Body of pancreas (tissue), 4 donors: ENCODE measurements around the gene ARL6IP6. TPM values are rescaled to one million over a fixed set of nuclear protein-coding genes. Genes with fewer than 3 reads are reported as not detected.
"Not testable (repeated sequence)": the region's sequence is repeated elsewhere in the genome, so short reads cannot be mapped to it uniquely, and the experiment has no call there.

Source experiments
- ATAC-seq: fragments of 150-250 bp; one replicate; pipeline ENCODE4 v1.9.1; 2016
- DNase-seq, 4 donors: peaks; one replicate each; pipeline ENCODE4 v3.0.0-alpha.2; 2019
- H3K27ac ChIP-seq, 4 donors: fragments of 200-600 bp; sonication (generic); 1 replicate in 3 of 4; 2 replicates in 1 of 4; pipeline versions ENCODE4 v1.5.1 to v1.6.1; 2016 to 2019; ENCODE audit warnings: mild to moderate bottlenecking in 1 of 4, mixed read lengths in 1 of 4, moderate library complexity in 1 of 4
- H3K27me3 ChIP-seq, 2 donors: fragments of 200-600 bp; sonication (generic); one replicate each; pipeline ENCODE4 v1.6.0; 2016; ENCODE audit warnings: mild to moderate bottlenecking in 1 of 2
- H3K36me3 ChIP-seq, 2 donors: fragments of 200-600 bp; sonication (generic); replicated peaks in 1 of 2; 2 replicates each; pipeline ENCODE4 v1.5.1; 2016; ENCODE audit warnings: low read depth in 2 of 2; ENCODE audit not compliant: insufficient read depth in 1 of 2
- H3K4me1 ChIP-seq: fragments of 200-600 bp; sonication (generic); one replicate; pipeline ENCODE4 v1.6.0; 2016
- H3K4me3 ChIP-seq, 2 donors: fragments of 200-600 bp; sonication (generic); 1 replicate in 1 of 2; 2 replicates in 1 of 2; pipeline ENCODE4 v1.5.1; 2016 to 2019
- H3K9me3 ChIP-seq, 3 donors: fragments of 200-600 bp; sonication (generic); 1 replicate in 2 of 3; 2 replicates in 1 of 3; pipeline ENCODE4 v1.5.1; 2016
- CTCF ChIP-seq, 7 experiments: fragments of 450-650 bp in 4 of 7; fragments of 200-600 bp in 3 of 7; sonication (generic) in 3 of 7; IDR thresholded peaks; one replicate each; pipeline ENCODE4 v1.5.1; 2016 to 2019; ENCODE audit warnings: antibody characterized with exemption in 7 of 7
- POLR2A ChIP-seq, 3 donors: fragments of 450-650 bp; IDR thresholded peaks; one replicate each; pipeline ENCODE4 v1.6.1; 2016; ENCODE audit warnings: antibody characterized with exemption in 3 of 3, mild to moderate bottlenecking in 2 of 3
- WGBS, 2 donors: methylation state at CpG; one replicate each; pipeline ENCODE4 v1.1.5; 2017; 5-methylcytosine and 5-hydroxymethylcytosine counted together
- intact Hi-C: fragments of 100-400 bp; cut with DNase I; formaldehyde crosslinking; loops from one replicate; pipeline ENCODE4 v1.15.1; 2023
- total RNA-seq, 2 donors: library from RNA; depleted of rRNA; stranded (reverse); fragments of >200 nt; gene quantifications; one replicate each; pipeline ENCODE4 v1.1.0, GENCODE V29; 2016

The ARL6IP6 gene
- total RNA-seq, 2 donors from 2014 or later: 8.3 to 12.2 TPM

GRCh38 chr2:152740743-152741328, 22.4 kb downstream of the ARL6IP6 start:
- TF ChIP-seq CTCF (IDR thresholded peaks at IDR 0.05): peak; percentile 38 to 92 (median 81)
- no peak for TF ChIP-seq POLR2A (IDR thresholded peaks at IDR 0.05)
- ATAC-seq: peak; percentile 60
- Histone ChIP-seq H3K4me1 (no peaks in the 10 kb centered on the region), H3K9me3 (no peaks in the 10 kb centered on the region), H3K4me3 (no peak overlapping the region), H3K36me3 (no peaks in the 10 kb centered on the region), H3K27me3 (no peaks in the 10 kb centered on the region), H3K27ac (no peak overlapping the region)
- 21% methylated on average over 2 of the region's 2 CpGs for WGBS, 2 donors
- DNase-seq: no peak
- intact Hi-C loops: no loop called here

DNA sequence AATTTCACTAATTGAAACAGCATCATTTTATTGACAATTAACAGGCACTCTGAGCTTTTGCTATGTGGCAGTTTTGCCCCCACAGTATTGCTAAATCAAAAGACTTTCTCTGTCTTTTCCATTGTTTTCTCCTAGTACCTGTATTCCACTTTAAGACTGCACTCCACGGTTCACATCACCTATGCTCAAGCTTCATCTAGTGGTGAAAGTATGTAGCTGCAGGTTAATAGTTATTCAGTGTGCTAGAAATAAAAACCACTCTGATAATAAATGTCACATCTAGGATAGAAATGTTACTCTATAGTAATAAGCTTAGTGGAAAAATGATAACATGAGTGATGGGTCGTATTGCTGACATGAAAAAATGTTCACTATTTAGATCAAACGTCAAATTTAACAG, 24.6 kb downstream of the ARL6IP6 start:
- intact Hi-C loops: no loop called here
- Histone ChIP-seq H3K9me3 (no peaks in the 10 kb centered on the region), H3K4me3 (no peak overlapping the region), H3K36me3 (no peaks in the 10 kb centered on the region), H3K4me1 (no peaks in the 10 kb centered on the region), H3K27me3 (no peaks in the 10 kb centered on the region), H3K27ac (no peak overlapping the region)
- no peak for DNase-seq
- 18 to 32% methylated on average over 3 of the region's 3 CpGs for WGBS, 2 donors
- TF ChIP-seq POLR2A (IDR thresholded peaks at IDR 0.05) (no peak), CTCF (IDR thresholded peaks at IDR 0.05) (peak in 6 of 7 experiments; percentile 11 to 42 (median 34))
- ATAC-seq: peak; percentile 30

DNA sequence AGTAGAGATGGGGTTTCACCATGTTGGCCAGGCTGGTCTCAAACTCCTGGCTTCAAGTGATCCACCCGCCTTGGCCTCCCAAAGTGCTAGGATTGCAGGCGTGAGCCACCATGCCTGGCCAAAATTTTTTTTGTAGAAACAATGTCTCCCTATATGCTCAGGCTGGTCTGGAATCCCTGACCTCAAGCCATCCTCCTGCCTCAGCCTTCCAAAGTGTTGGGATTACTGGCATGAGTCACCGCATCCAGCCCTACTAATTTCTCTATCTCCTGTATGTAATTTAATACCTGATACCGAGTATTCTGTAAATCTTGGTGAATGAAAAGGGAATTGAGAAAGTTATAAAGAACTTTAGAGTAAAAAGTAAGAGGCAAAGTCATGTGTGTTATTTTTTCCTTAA, 29.3 kb downstream of the ARL6IP6 start:
- ATAC-seq, intact Hi-C loops, H3K4me1 ChIP-seq, H3K9me3 ChIP-seq, H3K27ac ChIP-seq, H3K27me3 ChIP-seq, H3K36me3 ChIP-seq, H3K4me3 ChIP-seq, DNase-seq: not testable (repeated sequence)
- 77 to 88% methylated on average over 4 of the region's 4 CpGs for WGBS, 2 donors

GRCh38 chr2:152755029-152755428, 36.6 kb downstream of the ARL6IP6 start:
- WGBS, 2 donors: 90 to 92% methylated on average over 13 of the region's 13 CpGs
- Histone ChIP-seq H3K27ac (no peak overlapping the region), H3K4me1 (no peaks in the 10 kb centered on the region), H3K36me3 (peaks cover 0 to 3% of the 10 kb centered on the region in 2 donors), H3K4me3 (no peak overlapping the region), H3K27me3 (no peaks in the 10 kb centered on the region), H3K9me3 (no peaks in the 10 kb centered on the region)
- intact Hi-C loops: no loop called here
- ATAC-seq (no peak), DNase-seq (peak in 3 of 4 donors; percentile 8 to 20 (median 18))
- TF ChIP-seq CTCF (IDR thresholded peaks at IDR 0.05) (peak in 1 of 7 experiments; percentile 4), POLR2A (IDR thresholded peaks at IDR 0.05) (no peak)

DNA sequence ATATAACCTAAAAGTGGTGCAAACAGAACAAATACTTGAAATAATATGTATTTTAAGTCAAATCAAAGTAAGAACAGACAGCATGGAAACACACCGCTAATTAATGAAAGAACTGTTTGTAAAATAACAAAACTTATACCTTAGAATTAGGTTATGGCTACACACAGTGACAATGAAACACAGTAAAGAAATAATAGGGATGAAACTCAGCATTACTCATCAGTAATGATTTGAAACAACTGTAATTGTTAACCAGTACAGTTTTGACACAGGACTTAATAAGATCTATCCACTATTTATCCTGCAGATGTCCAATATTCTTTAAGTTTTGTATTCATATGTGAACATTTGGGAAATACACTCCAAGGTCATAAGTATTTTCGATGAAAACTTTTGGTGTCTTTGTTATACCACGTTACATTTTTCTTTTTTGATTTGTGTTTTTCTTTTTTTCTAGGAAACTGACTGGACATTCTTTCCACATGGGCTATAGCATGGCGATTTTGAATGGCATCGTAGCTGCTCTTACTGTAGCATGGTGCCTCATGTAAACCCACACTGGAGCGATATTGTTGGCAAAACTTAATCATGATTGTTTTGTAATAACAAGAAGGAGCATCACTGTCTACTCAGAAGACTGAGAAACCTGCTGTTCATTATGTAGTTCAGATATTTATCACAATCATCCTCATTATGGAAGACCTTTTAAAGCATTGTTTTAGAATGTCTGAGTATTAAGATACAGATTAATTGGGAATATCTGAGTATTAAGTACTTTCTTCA, 41.1 kb downstream of the ARL6IP6 start:
- ATAC-seq (no peak), DNase-seq (no peak)
- H3K36me3 ChIP-seq: peaks cover 0 to 3% of the 10 kb centered on the region in 2 donors
- WGBS, 2 donors: 89 to 91% methylated on average over 6 of the region's 6 CpGs
- TF ChIP-seq CTCF (IDR thresholded peaks at IDR 0.05) (no peak), POLR2A (IDR thresholded peaks at IDR 0.05) (no peak)
- no peaks in the 10 kb centered on the region for H3K27me3 ChIP-seq
- intact Hi-C loops: no loop called here
- no peaks in the 10 kb centered on the region for H3K4me1 ChIP-seq
- H3K27ac ChIP-seq: no peak overlapping the region
- H3K4me3 ChIP-seq: no peak overlapping the region
- no peaks in the 10 kb centered on the region for H3K9me3 ChIP-seq
